Measurements from ENCODE around the gene PSPN.

The PSPN gene

GRCh38 chr19:6394831-6395230, 19.1 kb upstream of the PSPN start:
- Histone ChIP-seq H3K27ac (ENCODE audit: low read depth, low read length) (no peak overlapping the region), H3K36me3 (ENCODE audit: control insufficient read depth, insufficient read depth, low read length) (peaks cover 2% of the 10 kb centered on the region), H3K4me1 (ENCODE audit: control insufficient read depth, insufficient read depth, low read length) (peaks cover 12% of the 10 kb centered on the region), H3K9ac (ENCODE audit: low read length) (no peak overlapping the region), H3K4me3 (ENCODE audit: low read length) (no peak overlapping the region), H3K27me3 (ENCODE audit: control insufficient read depth, insufficient read depth, low read length) (no peaks in the 10 kb centered on the region)

DNA sequence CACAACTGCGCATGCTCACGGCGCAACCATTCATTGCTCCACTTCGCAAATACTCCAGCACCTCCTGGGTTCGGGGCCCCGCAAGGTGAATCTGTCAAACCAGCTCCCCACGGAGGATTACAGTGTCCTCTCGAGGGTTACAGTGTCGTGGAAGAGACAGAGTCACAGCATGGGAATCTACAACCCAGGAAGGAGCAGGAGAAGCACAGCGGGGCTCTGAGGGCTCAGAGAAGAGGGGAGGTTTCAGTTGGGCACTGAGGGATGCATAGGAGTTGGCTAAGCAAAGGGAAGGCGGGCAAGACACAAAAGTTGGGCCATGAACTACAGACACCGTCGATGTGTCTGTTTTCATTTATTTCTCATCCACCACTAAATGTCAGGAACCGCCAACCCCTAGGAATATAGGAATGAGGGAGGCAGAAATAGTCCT, 18.3 kb upstream of the PSPN start:
- Histone ChIP-seq H3K4me3 (ENCODE audit: low read length) (peak overlapping the region; percentile 91), H3K9ac (ENCODE audit: low read length) (peak overlapping the region; percentile 88), H3K36me3 (ENCODE audit: control insufficient read depth, insufficient read depth, low read length) (peaks cover 3% of the 10 kb centered on the region), H3K27me3 (ENCODE audit: control insufficient read depth, insufficient read depth, low read length) (no peaks in the 10 kb centered on the region), H3K4me1 (ENCODE audit: control insufficient read depth, insufficient read depth, low read length) (peaks cover 12% of the 10 kb centered on the region), H3K27ac (ENCODE audit: low read depth, low read length) (peak overlapping the region; percentile 100)

GRCh38 chr19:6393074-6393982, 17.6 kb upstream of the PSPN start, which contains the start of gene GTF2F1:
TSS of gene GTF2F1 (minus strand) at chr19:6393164. CDS start at chr19:6392995, 169 bp downstream.
- peak within 1 kb of the TSS; percentile 91 for H3K4me3 ChIP-seq (ENCODE audit: low read length)
- H3K27ac ChIP-seq (ENCODE audit: low read depth, low read length) = peak within 1 kb of the TSS; percentile 100
- H3K9ac ChIP-seq (ENCODE audit: low read length) = peak within 1 kb of the TSS; percentile 88
- peaks cover 12% of the 10 kb centered on the region for H3K4me1 ChIP-seq (ENCODE audit: control insufficient read depth, insufficient read depth, low read length)
- H3K36me3 ChIP-seq (ENCODE audit: control insufficient read depth, insufficient read depth, low read length) = peaks cover 7% of the 10 kb centered on the region
- no peaks in the 10 kb centered on the region for H3K27me3 ChIP-seq (ENCODE audit: control insufficient read depth, insufficient read depth, low read length)

DNA sequence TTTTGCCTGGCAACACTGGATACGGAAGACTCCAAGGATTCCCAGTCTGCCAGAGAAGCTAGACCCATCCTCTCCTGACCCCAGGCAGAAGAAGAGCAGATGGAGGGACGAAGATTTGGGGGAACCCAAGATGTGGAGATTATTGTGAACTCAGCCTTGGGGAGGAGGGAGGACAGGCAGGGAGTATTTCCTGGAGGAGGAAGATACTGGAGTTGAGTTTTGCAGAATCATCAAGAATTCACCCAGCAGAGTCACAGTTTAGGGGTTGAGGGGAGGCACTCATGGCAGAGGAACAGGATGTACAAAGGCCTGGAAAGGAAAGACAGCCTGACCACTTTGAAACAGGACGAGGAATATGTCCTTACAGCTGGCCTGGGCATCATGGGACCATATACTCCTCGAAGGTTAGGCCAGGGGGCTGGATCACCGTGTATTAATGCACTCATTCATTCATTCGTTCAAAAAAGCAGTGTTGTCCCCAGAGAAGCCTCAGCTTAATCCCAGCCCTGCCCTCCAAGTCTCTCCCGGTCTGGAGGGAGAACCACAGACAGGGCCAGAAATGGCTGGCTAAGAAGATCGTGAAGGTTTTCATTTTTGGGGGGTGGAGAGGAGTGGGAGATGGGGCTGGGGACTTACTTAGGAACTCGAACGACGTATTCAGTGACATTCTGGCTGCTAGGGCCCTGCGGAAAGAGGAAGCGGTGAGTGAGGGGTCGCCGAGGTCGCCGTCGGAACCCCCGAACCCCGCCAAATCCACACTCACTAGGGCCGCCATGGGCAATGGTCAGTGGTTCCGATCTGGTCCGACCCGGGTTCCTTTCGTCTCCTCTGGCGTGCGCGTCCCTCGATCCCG, 16.7 kb upstream of the PSPN start:
- Histone ChIP-seq H3K36me3 (ENCODE audit: control insufficient read depth, insufficient read depth, low read length) (peaks cover 11% of the 10 kb centered on the region), H3K9ac (ENCODE audit: low read length) (peak overlapping the region; percentile 78), H3K4me3 (ENCODE audit: low read length) (peak overlapping the region; percentile 91), H3K4me1 (ENCODE audit: control insufficient read depth, insufficient read depth, low read length) (peaks cover 12% of the 10 kb centered on the region), H3K27ac (ENCODE audit: low read depth, low read length) (peak overlapping the region; percentile 100), H3K27me3 (ENCODE audit: control insufficient read depth, insufficient read depth, low read length) (no peaks in the 10 kb centered on the region)

DNA sequence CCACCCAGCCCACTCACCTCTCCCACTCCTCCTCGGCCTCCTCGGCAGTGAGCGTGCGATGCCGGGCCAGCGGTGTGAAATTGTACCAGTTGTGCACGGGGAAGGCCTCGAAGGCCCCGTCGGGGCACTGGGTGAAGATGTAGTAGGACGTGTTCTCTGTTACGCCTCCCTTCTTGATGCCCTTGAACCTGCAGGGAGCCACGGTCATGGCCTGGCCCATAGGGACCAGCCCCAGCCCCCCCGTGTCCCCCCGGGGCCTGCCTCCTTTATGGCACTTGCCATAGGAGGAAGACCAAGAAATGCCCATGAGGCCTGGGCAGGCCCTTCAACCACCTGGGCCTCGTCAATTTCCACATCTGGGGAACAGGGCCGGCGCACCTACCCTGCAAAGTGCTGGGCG, 11.6 kb upstream of the PSPN start:
- no peaks in the 10 kb centered on the region for H3K27me3 ChIP-seq (ENCODE audit: control insufficient read depth, insufficient read depth, low read length)
- no peak overlapping the region for H3K4me3 ChIP-seq (ENCODE audit: low read length)
- H3K4me1 ChIP-seq (ENCODE audit: control insufficient read depth, insufficient read depth, low read length) = peaks cover 4% of the 10 kb centered on the region
- no peak overlapping the region for H3K9ac ChIP-seq (ENCODE audit: low read length)
- no peak overlapping the region for H3K27ac ChIP-seq (ENCODE audit: low read depth, low read length)
- H3K36me3 ChIP-seq (ENCODE audit: control insufficient read depth, insufficient read depth, low read length) = peaks cover 29% of the 10 kb centered on the region

DNA sequence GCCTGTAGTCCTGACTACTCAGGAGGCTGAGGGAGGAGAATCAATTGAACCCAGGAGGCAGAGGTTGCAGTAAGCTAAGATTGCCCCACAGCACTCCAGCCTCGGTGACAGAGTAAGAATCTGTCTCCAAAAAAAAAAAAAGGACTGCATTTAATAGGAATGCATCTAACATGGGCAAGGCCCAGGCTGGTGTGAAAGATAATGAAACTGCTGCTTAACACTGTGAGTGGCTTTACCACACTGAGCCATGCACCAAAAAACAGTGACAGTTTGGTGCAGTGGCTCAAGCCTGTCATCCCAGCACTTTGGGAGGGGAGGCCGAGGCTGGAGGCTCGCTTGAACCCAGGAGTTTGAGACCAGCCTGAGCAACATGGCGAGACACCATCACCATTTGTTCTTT, 8.6 kb upstream of the PSPN start:
- Histone ChIP-seq H3K27ac (ENCODE audit: low read depth, low read length) (no peak overlapping the region), H3K36me3 (ENCODE audit: control insufficient read depth, insufficient read depth, low read length) (peaks cover 50% of the 10 kb centered on the region), H3K4me1 (ENCODE audit: control insufficient read depth, insufficient read depth, low read length) (no peaks in the 10 kb centered on the region), H3K27me3 (ENCODE audit: control insufficient read depth, insufficient read depth, low read length) (no peaks in the 10 kb centered on the region), H3K4me3 (ENCODE audit: low read length) (no peak overlapping the region), H3K9ac (ENCODE audit: low read length) (no peak overlapping the region)

DNA sequence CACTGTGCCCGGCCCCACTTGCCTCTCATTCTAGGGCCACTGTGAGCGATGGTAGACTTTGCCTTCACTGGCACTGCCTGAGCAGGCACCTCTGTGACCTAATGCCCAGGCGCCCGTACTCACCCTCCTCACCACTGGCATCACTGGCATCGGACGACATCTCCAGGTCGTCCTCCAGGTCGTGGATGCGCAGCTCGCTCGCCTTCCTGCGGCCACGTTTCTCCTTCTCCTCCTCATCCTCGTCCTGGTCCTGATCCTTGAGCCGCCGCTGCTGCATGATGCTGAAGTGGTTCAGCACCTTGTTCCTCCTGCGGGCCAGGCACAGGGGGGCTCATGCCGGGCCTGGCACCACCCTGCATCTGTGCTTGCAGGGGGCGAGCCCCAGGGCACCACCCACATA, 7.5 kb upstream of the PSPN start:
- H3K36me3 ChIP-seq (ENCODE audit: control insufficient read depth, insufficient read depth, low read length) = peaks cover 45% of the 10 kb centered on the region
- H3K27me3 ChIP-seq (ENCODE audit: control insufficient read depth, insufficient read depth, low read length) = no peaks in the 10 kb centered on the region
- no peak overlapping the region for H3K27ac ChIP-seq (ENCODE audit: low read depth, low read length)
- no peak overlapping the region for H3K4me3 ChIP-seq (ENCODE audit: low read length)
- no peak overlapping the region for H3K9ac ChIP-seq (ENCODE audit: low read length)
- no peaks in the 10 kb centered on the region for H3K4me1 ChIP-seq (ENCODE audit: control insufficient read depth, insufficient read depth, low read length)

- H3K36me3 ChIP-seq (ENCODE audit: control insufficient read depth, insufficient read depth, low read length) = peaks cover 34% of the 10 kb centered on the region
- no peak overlapping the region for H3K27ac ChIP-seq (ENCODE audit: low read depth, low read length)
- peaks cover 3% of the 10 kb centered on the region for H3K4me1 ChIP-seq (ENCODE audit: control insufficient read depth, insufficient read depth, low read length)
- H3K27me3 ChIP-seq (ENCODE audit: control insufficient read depth, insufficient read depth, low read length) = no peaks in the 10 kb centered on the region
- H3K9ac ChIP-seq (ENCODE audit: low read length) = no peak overlapping the region
- H3K4me3 ChIP-seq (ENCODE audit: low read length) = no peak overlapping the region
Observed at GRCh38 chr19:6381030-6381750, 5.5 kb upstream of the PSPN start.

DNA sequence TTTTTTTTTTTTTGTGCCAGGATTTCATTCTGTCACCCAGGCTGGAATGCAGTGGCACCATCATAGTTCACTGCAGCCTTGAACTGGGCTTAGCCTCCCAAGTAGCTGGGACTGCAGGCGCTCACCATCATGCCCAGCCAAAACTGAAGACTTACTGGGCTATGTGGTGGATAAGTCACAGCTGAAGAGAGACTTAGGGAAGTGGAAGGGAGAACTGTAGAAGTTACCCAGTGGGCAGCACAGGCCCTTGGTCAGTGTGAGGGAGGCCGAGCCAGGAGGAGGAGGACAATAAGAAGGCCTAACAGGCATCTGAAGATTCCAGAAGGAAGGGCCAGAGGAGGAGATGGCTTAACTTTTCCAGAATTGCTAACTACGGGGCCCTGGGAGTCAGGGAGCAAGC, 4.0 kb upstream of the PSPN start:
- Histone ChIP-seq H3K27me3 (ENCODE audit: control insufficient read depth, insufficient read depth, low read length) (no peaks in the 10 kb centered on the region), H3K4me1 (ENCODE audit: control insufficient read depth, insufficient read depth, low read length) (peaks cover 3% of the 10 kb centered on the region), H3K4me3 (ENCODE audit: low read length) (no peak overlapping the region), H3K36me3 (ENCODE audit: control insufficient read depth, insufficient read depth, low read length) (peaks cover 30% of the 10 kb centered on the region), H3K27ac (ENCODE audit: low read depth, low read length) (no peak overlapping the region), H3K9ac (ENCODE audit: low read length) (no peak overlapping the region)

DNA sequence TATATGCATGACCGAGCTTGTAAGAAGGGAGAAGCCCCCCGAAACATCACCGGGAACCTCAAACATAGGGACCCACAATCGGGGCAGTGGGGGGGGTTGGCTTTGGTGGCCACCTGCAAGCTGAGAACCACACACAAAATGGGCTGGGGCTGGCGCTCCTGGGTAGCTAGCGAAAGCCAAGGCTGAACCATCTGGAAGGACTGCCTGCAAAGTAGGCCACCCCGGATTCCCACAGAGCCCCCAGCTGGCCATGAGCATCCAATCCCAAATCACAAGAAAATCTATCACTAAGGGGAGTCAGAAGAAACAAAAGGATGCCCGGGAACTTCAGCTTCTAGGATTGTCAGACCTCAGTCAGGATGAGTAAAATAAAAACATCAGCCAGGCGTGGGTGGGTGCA, 2.8 kb upstream of the PSPN start:
- Histone ChIP-seq H3K36me3 (ENCODE audit: control insufficient read depth, insufficient read depth, low read length) (peaks cover 29% of the 10 kb centered on the region), H3K27ac (ENCODE audit: low read depth, low read length) (no peak overlapping the region), H3K4me3 (ENCODE audit: low read length) (no peak overlapping the region), H3K9ac (ENCODE audit: low read length) (no peak overlapping the region), H3K27me3 (ENCODE audit: control insufficient read depth, insufficient read depth, low read length) (no peaks in the 10 kb centered on the region), H3K4me1 (ENCODE audit: control insufficient read depth, insufficient read depth, low read length) (peaks cover 6% of the 10 kb centered on the region)

GRCh38 chr19:6378041-6378440, 2.3 kb upstream of the PSPN start:
- H3K4me1 ChIP-seq (ENCODE audit: control insufficient read depth, insufficient read depth, low read length) = peaks cover 6% of the 10 kb centered on the region
- peaks cover 25% of the 10 kb centered on the region for H3K36me3 ChIP-seq (ENCODE audit: control insufficient read depth, insufficient read depth, low read length)
- no peak overlapping the region for H3K9ac ChIP-seq (ENCODE audit: low read length)
- no peaks in the 10 kb centered on the region for H3K27me3 ChIP-seq (ENCODE audit: control insufficient read depth, insufficient read depth, low read length)
- no peak overlapping the region for H3K27ac ChIP-seq (ENCODE audit: low read depth, low read length)
- H3K4me3 ChIP-seq (ENCODE audit: low read length) = no peak overlapping the region
